HG03378 (cell line): ENCODE measurements around the gene CASP2.
A peak's percentile ranks its signal among the peaks of the same experiment; 100 is the strongest.

Experiments used
- ATAC-seq: cut with Tn5 transposase; IDR thresholded peaks from one replicate; pipeline ENCODE4 v1.9.1; 2021; ENCODE audit warnings: mild to moderate bottlenecking, moderate library complexity; ENCODE audit not compliant: unreplicated experiment

The CASP2 gene

GRCh38 chr7:143325240-143325639 lies 37.1 kb downstream of the CASP2 start:
- no peak for ATAC-seq

GRCh38 chr7:143327903-143328302 lies 39.8 kb downstream of the CASP2 start:
- peak; percentile 73 for ATAC-seq

- no peak for ATAC-seq
Measured at GRCh38 chr7:143329471-143330170, 41.5 kb downstream of the CASP2 start.

- ATAC-seq, result no peak
Measured at GRCh38 chr7:143331179-143331801, 43.1 kb downstream of the CASP2 start.

- ATAC-seq, result no peak
Measured at GRCh38 chr7:143334244-143334643, 46.1 kb downstream of the CASP2 start.

GRCh38 chr7:143337216-143337615 lies 49.1 kb downstream of the CASP2 start:
- no peak for ATAC-seq

GRCh38 chr7:143341842-143342241 lies 53.7 kb downstream of the CASP2 start:
- ATAC-seq, result no peak

GRCh38 chr7:143343596-143343995 lies 55.4 kb downstream of the CASP2 start:
- no peak for ATAC-seq

- no peak for ATAC-seq
Measured at GRCh38 chr7:143345428-143345900, 57.3 kb downstream of the CASP2 start.

- no peak for ATAC-seq
Measured at GRCh38 chr7:143346018-143346417, 57.9 kb downstream of the CASP2 start.

- ATAC-seq, result no peak
Measured at GRCh38 chr7:143347950-143348349, 59.8 kb downstream of the CASP2 start.

GRCh38 chr7:143351060-143351459 lies 62.9 kb downstream of the CASP2 start:
- ATAC-seq, result no peak

- no peak for ATAC-seq
Measured at GRCh38 chr7:143351574-143351973, 63.4 kb downstream of the CASP2 start.

- no peak for ATAC-seq
Measured at GRCh38 chr7:143352531-143353002, 64.4 kb downstream of the CASP2 start.

GRCh38 chr7:143354376-143354775 lies 66.2 kb downstream of the CASP2 start:
- ATAC-seq, result no peak

GRCh38 chr7:143354965-143355364 lies 66.8 kb downstream of the CASP2 start:
- no peak for ATAC-seq

GRCh38 chr7:143355450-143356385 lies 67.6 kb downstream of the CASP2 start:
- no peak for ATAC-seq

- no peak for ATAC-seq
Measured at GRCh38 chr7:143356414-143357050, 68.4 kb downstream of the CASP2 start.
